Activated CD8-positive, alpha-beta T cell treated with anti-CD3 and anti-CD28 coated beads, Interleukin-2, amount 10 ng/mL, durations not matched to agents 7 days and 5 days (primary cell): ENCODE measurements around the gene MRPL43. TPM values are rescaled to one million over a fixed set of nuclear protein-coding genes. Genes with fewer than 3 reads are reported as not detected.

Source experiments
- ATAC-seq: fragments of 150-1000 bp; cut with Tn5 transposase; one replicate; pipeline ENCODE4 v1.10.0; 2021; ENCODE audit warnings: moderate library complexity
- CTCF ChIA-PET: fragments of 350-600 bp; sonication (Branson Sonifier 250); formaldehyde crosslinking; loops from one replicate; lab custom pipeline; 2021; ENCODE audit warnings: antibody characterized with exemption; lab: Charles Lee
- POLR2A ChIA-PET: fragments of 350-600 bp; sonication (Branson Sonifier 250); formaldehyde crosslinking; loops from one replicate; lab custom pipeline; 2021; ENCODE audit warnings: antibody characterized with exemption; lab: Charles Lee
- DNase-seq: peaks from one replicate; pipeline ENCODE4 v3.0.0-alpha.2; 2020
- H3K27ac Mint-ChIP-seq: one replicate; pipeline ENCODE4 v1.8.0; 2021; ENCODE audit warnings: mild to moderate bottlenecking, mixed read lengths
- H3K27me3 Mint-ChIP-seq: one replicate; pipeline ENCODE4 v1.8.0; 2021; ENCODE audit warnings: low read depth, mixed read lengths
- H3K36me3 Mint-ChIP-seq: one replicate; pipeline ENCODE4 v1.8.0; 2021; ENCODE audit warnings: low read depth, mixed read lengths
- H3K4me1 Mint-ChIP-seq: one replicate; pipeline ENCODE4 v1.8.0; 2021; ENCODE audit warnings: low read depth, mixed read lengths
- H3K4me3 Mint-ChIP-seq: one replicate; pipeline ENCODE4 v1.8.0; 2021; ENCODE audit warnings: mild to moderate bottlenecking, mixed read lengths
- H3K9me3 Mint-ChIP-seq: one replicate; pipeline ENCODE4 v1.8.0; 2022; ENCODE audit warnings: mixed read lengths; ENCODE audit not compliant: insufficient read depth
- total RNA-seq, 2 experiments: library from RNA; stranded (reverse); gene quantifications; one replicate each; pipeline ENCODE4 v1.2.3, GENCODE V29; 2021

MRPL43 gene
- total RNA-seq, 2 experiments from 2014 or later: 46.1 to 48.9 TPM

DNA sequence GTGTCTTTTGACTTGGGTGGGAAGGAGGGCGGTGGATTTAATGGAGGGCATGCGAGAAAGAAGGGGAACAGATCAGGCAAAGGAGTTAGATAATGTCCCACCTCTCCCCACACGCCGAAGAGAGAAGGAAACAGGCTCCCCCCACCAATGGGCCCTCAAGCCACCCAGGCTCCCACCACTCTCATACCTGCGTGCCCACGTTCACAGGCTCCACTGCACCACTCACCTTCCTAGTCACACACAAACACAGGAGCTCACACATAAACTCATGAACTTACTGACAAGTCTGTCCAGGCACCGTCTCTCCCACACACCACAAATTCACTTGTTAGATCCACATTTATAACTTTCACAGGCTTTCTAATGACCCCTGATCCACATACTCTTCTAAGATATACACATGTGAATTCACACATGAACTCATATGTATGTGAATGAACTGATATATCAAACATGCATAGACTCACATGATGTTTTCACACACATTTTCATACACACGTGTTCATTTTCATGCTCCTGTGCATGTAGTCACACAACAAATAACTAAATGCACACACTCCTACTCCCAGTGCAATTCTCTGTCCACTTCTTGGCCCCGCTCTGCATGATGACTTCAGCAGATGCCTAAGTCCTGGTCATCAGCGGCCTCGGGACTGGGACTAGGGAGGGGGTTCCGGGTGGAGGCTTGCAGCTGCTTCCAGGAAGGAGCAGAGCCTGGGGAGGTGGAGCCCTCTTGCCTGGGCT is 13.8 kb upstream of the MRPL43 start:
- no peak for ATAC-seq
- CTCF ChIA-PET: interaction anchor here (10.1 kb wide), 1 partner anchor 16 kb away, joined by 154 read pairs; no protein-coding TSS in a partner anchor
- Mint-ChIP-seq H3K4me3 (peak overlapping the region; percentile 37), H3K36me3 (no peaks in the 10 kb centered on the region), H3K9me3 (no peaks in the 10 kb centered on the region), H3K4me1 (peaks cover 22% of the 10 kb centered on the region), H3K27me3 (peaks cover 3% of the 10 kb centered on the region), H3K27ac (peak overlapping the region; percentile 17)
- no peak for DNase-seq
- POLR2A ChIA-PET: no interaction called here

GRCh38 chr10:101000127-101000914 is 13.0 kb upstream of the MRPL43 start:
- peak overlapping the region; percentile 56 for H3K4me3 Mint-ChIP-seq
- no peaks in the 10 kb centered on the region for H3K36me3 Mint-ChIP-seq
- H3K27ac Mint-ChIP-seq: no peak overlapping the region
- ATAC-seq (no peak), DNase-seq (no peak)
- peaks cover 3% of the 10 kb centered on the region for H3K27me3 Mint-ChIP-seq
- H3K9me3 Mint-ChIP-seq: no peaks in the 10 kb centered on the region
- CTCF ChIA-PET: interaction anchor here (1.5 to 10.1 kb wide), 3 partner anchors 12 to 43 kb away, joined by 4 to 154 read pairs (median 5); no protein-coding TSS in a partner anchor
- POLR2A ChIA-PET: no interaction called here
- H3K4me1 Mint-ChIP-seq: peaks cover 25% of the 10 kb centered on the region

DNA sequence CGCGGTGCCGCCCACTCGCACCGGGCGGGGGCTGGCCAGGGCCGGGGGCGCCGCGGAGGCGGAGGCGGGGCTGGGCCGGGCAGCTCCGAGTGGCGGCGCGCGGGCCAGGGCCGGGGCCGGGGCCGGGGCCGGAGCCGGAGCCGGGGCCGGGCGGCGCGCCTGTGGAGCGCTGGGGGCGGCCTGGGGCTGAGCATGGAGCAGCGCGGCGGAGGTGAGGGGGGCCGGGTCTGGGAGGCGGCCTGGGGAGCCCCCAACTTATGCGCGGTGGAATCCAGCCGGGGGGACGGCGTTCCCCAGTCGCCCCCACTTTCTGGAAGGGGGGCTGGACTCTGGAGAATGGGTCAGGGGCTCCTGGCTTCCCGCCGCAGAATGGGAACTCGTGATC is 12.4 kb upstream of the MRPL43 start, which contains the start of gene LZTS2:
Gene LZTS2 (plus strand): TSS at position 67 of the 385 bp plus-strand sequence. CDS start 2,731 bp downstream, outside the sequence.
- CTCF ChIA-PET: interaction anchor here (0.6 to 10.1 kb wide), 8 partner anchors 8 to 50 kb away, joined by 3 to 154 read pairs (median 4); partner anchors contain the start of genes MRPL43 and TWNK
- H3K27me3 Mint-ChIP-seq: peaks cover 3% of the 10 kb centered on the region
- POLR2A ChIA-PET: no interaction called here
- H3K9me3 Mint-ChIP-seq: no peaks in the 10 kb centered on the region
- peak within 1 kb of the TSS; percentile 86 for H3K27ac Mint-ChIP-seq
- peaks cover 25% of the 10 kb centered on the region for H3K4me1 Mint-ChIP-seq
- H3K4me3 Mint-ChIP-seq: peak within 1 kb of the TSS; percentile 75
- ATAC-seq: peak; percentile 15
- H3K36me3 Mint-ChIP-seq: peaks cover under 1% of the 10 kb centered on the region
- DNase-seq: no peak

GRCh38 chr10:100998991-100999741 is 11.9 kb upstream of the MRPL43 start:
- Mint-ChIP-seq H3K4me3 (peak overlapping the region; percentile 75), H3K27ac (peak overlapping the region; percentile 86), H3K27me3 (peaks cover 3% of the 10 kb centered on the region), H3K9me3 (no peaks in the 10 kb centered on the region), H3K36me3 (peaks cover 6% of the 10 kb centered on the region), H3K4me1 (peaks cover 25% of the 10 kb centered on the region)
- ATAC-seq (peak; percentile 65), DNase-seq (peak; percentile 80)
- ChIA-PET POLR2A (no interaction called here), CTCF (interaction anchor here (0.6 to 10.1 kb wide), 15 partner anchors 8 to 165 kb away, joined by 3 to 154 read pairs (median 4); partner anchors contain the start of genes KAZALD1, MRPL43, PDZD7 and SFXN3)

DNA sequence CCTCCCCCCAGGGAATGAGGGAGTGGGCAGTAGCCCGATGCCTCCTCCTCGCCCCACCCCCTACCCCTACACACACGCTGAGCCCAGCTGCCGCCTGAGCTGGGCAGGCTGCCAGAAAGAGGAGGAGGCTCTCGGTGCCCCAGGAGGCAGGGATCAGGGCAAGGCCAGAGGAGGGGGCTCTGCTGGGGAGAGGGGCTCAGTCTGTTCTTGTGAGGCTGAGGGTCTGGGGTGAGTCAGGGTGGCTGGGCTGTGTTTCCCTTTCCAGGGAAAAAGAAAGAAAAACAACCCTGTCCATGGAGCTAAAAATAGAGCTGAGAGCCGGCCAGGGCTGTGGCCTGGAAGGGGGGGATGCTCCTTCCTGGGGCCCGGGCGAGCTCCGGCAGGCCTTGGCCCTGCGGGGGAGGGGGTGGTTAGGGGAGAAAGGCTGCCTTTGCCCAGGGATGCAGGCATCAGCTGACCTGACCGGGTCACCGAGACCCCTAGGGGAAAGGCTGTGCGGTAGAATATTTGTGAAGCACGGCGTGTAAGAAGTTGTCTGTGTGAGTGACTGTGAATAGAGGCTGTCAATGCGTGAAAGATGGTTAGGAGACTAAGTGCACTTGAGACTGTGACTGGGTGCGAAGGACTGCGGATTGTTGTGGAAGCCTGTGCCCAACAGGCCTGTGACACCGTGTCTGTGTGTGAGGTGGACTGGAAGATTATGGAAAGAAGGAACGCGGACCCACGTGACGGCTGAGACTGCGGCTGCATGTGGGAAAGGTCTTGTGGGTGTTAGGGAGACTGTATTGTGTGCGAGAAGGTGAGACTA is 11.1 kb upstream of the MRPL43 start:
- Mint-ChIP-seq H3K27me3 (peaks cover 3% of the 10 kb centered on the region), H3K27ac (peak overlapping the region; percentile 86), H3K9me3 (no peaks in the 10 kb centered on the region), H3K4me1 (peaks cover 25% of the 10 kb centered on the region), H3K36me3 (peaks cover 11% of the 10 kb centered on the region), H3K4me3 (peak overlapping the region; percentile 75)
- DNase-seq (peak; percentile 71), ATAC-seq (peak; percentile 29)
- ChIA-PET CTCF (interaction anchor here (0.8 to 10.1 kb wide), 27 partner anchors 9 to 487 kb away, joined by 3 to 154 read pairs (median 4); partner anchors contain the start of genes KAZALD1, MRPL43, PDZD7 and SFXN3), POLR2A (interaction anchor here (1.2 to 1.3 kb wide), 2 partner anchors 9 to 32 kb away, joined by 3 to 5 read pairs; partner anchors contain the start of genes PDZD7 and SFXN3)

DNA sequence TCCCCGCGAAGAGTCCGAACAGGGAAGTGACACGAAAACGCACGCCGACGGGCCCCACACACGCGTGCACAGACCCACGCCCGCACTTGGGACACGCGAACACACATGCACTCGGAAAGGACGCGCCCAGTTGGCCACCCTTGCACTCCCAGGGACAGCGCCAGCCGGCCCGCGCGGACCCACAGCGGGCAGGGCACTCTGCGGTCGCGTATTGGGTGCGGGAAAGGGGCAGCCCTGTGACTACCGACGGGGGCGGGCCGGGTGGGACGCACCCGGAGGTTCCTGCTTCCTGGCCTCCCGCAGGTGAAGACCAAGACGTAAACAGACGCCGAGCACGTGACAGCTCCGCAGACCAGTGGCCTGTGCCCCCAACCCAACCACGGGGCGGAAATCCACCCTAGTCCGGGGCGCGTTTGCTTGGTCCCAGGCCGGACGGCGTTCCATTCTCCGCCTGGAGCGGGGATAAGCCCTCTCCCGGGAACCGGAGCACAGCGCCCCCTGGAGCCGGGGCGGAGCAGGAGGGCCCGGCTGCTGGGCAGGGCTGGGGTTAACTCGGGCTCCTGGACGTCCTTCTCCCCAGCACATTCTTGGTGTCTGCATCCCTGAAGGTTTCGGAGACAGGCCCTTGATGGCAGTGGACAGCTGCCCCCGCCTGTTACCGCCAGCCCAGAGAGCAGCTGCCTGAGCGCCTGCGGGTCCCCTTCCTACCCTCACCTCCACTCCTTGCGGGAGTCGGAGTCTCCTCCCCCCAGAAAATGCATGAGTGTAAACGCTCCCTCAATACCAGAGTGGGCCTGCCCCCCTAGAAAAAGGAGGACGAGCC is 10.3 kb upstream of the MRPL43 start:
- DNase-seq: peak; percentile 74
- CTCF ChIA-PET: interaction anchor here (0.8 to 10.1 kb wide), 31 partner anchors 10 to 486 kb away, joined by 3 to 154 read pairs (median 4); partner anchors contain the start of genes KAZALD1, MRPL43, PDZD7 and SFXN3
- ATAC-seq: peak; percentile 61
- Mint-ChIP-seq H3K36me3 (peaks cover 15% of the 10 kb centered on the region), H3K4me3 (peak overlapping the region; percentile 75), H3K27ac (peak overlapping the region; percentile 95), H3K4me1 (peaks cover 25% of the 10 kb centered on the region), H3K9me3 (no peaks in the 10 kb centered on the region), H3K27me3 (peaks cover 3% of the 10 kb centered on the region)
- POLR2A ChIA-PET: interaction anchor here (0.5 to 1.4 kb wide), 6 partner anchors 8 to 57 kb away, joined by 3 to 5 read pairs (median 3); partner anchors contain the start of genes PDZD7 and SFXN3

- Mint-ChIP-seq H3K4me1 (peaks cover 25% of the 10 kb centered on the region), H3K27ac (peak overlapping the region; percentile 95), H3K36me3 (peaks cover 17% of the 10 kb centered on the region), H3K27me3 (peaks cover 3% of the 10 kb centered on the region), H3K9me3 (no peaks in the 10 kb centered on the region), H3K4me3 (peak overlapping the region; percentile 75)
- ChIA-PET POLR2A (interaction anchor here (0.5 to 1.4 kb wide), 9 partner anchors 9 to 731 kb away, joined by 3 to 5 read pairs (median 3); partner anchors contain the start of genes HIF1AN and TWNK), CTCF (interaction anchor here (0.7 to 10.1 kb wide), 21 partner anchors 10 to 458 kb away, joined by 3 to 154 read pairs (median 4); partner anchors contain the start of genes KAZALD1, MRPL43, PDZD7 and SFXN3)
- DNase-seq (peak; percentile 51), ATAC-seq (peak; percentile 32)
Observed at GRCh38 chr10:100996678-100997359, 9.5 kb upstream of the MRPL43 start.

- CTCF ChIA-PET: interaction anchor here (4.8 to 10.1 kb wide), 2 partner anchors 8 to 22 kb away, joined by 60 to 154 read pairs; partner anchors contain the start of genes MRPL43 and TWNK
Observed at GRCh38 chr10:100995181-100995580, 7.9 kb upstream of the MRPL43 start.

More at GRCh38 chr10:100995181-100995580, 7.9 kb upstream of the MRPL43 start:
- Mint-ChIP-seq H3K27me3 (no peaks in the 10 kb centered on the region), H3K4me1 (peaks cover 24% of the 10 kb centered on the region), H3K27ac (no peak overlapping the region), H3K4me3 (no peak overlapping the region), H3K9me3 (no peaks in the 10 kb centered on the region), H3K36me3 (peaks cover 31% of the 10 kb centered on the region)
- ATAC-seq (no peak), DNase-seq (no peak)
- POLR2A ChIA-PET: no interaction called here
